NCI-H2171 treated with DMSO at 0.1 percent for 48 hours (cell line): Measurements from ENCODE around the gene DPH2.
A peak's percentile ranks its signal among the peaks of the same experiment; 100 is the strongest.

ENCODE experiments used
- DNase-seq: peaks from one replicate; lab custom pipeline; 2025; lab: John Stamatoyannopoulos, UW

The DPH2 gene

GRCh38 chr1:44000122-44000665 lies 30.4 kb downstream of the DPH2 start:
- DNase-seq, result no peak

GRCh38 chr1:44002165-44002564 lies 32.4 kb downstream of the DPH2 start:
- no peak for DNase-seq

DNA sequence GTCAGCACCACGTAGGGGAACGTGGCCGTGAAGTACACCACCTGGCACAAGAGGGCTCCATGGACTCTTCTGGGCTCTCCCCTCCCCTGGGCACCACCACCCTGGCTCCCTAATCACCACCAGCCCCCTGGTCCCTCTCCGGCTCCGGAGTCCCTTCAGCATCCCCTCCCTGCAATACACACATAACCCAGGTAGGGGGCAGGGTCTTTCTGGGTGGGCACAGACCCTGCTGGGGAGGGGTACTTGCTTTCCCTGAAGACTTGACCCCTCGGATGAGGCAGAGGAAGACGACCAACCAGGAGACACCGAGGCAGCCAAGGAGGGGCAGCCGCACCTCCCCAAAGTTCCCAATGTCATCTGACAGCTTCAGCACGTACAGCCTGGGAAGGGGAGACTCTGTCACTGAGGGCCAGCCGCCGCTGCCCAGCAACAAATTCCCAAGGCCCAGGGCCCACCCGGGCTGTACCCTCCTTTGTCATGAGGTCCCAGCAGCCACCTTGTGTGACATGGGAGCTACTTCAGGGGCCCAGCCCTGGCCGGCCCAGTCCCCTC lies 32.9 kb downstream of the DPH2 start:
- no peak for DNase-seq

GRCh38 chr1:44008259-44008658 lies 38.4 kb downstream of the DPH2 start:
- DNase-seq, result no peak

DNA sequence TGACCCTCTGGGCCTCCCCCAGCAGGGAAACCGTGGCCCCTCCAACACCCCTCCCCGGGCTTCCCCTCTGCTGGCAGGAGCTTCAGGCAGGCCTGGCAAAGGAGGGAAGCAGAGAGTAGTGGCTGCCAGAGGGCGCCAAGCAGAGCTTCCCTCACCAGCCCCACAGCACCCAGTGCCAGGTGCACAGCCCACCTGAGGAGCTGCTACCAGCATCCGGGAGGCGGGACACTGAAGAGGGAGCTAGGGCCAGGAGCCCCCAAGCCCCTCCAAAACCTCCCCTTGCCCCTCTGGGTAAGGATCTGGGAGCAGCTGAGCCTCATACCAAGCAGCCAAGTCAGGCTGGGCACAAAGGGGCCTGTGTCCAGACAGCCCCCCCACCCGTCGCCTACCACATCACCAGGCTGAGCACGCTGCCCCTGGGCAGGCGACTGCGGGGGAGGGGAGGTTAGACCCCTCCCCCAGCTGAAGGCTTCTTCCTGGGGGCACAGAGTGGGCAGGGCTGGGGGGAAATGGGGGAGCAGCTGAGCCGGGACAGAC lies 41.2 kb downstream of the DPH2 start:
- no peak for DNase-seq

DNA sequence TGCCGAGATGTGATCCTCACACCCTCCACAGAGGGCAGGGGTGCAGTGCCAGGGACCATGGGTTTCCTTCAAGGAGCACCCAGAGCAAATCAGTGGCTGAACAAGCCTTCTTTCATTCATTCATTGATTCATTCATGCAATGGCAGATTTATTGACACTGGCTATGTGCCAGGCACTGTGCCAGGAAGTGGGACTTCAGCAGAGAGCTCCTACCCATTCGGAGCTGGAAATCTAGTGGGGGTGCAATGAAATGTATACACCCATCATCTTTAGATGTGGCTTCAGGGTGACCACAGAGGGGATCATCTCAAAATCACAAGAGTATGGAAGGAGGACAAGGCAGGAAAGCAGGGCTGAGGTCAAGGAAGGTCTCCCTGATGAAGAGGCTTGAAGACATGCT lies 42.6 kb downstream of the DPH2 start:
- no peak for DNase-seq

DNA sequence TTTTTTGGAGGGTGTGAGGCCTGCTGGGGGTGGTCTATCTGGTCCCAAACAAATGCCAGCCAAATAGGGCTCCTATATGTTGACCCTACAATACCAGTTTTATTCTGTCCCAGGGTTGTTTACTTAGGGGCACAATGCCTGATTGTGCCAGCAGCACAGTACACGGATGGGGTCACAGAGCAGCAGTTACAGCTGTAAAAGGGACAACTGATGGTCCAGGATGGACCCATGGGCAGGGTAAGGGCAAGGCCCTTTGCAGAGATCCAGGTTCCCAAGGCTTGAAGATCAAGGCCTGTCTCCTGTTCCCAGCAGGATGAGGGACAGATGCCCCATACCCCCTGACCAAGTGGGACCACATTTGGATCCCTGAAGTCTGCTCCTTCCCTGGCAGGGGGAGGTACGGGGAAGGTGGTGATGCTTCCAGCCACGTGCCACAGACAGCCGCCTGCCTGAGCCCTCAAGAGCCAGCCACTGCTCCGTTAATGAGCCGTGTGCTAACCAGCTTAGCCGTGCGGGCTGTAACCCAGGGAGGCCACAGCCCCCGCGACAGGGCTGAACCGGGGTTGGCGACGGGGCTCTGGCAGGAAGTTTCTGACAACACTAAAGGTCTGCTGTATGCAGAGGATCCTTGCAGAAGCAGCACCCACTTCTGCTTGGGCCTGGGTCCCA lies 43.3 kb downstream of the DPH2 start:
- DNase-seq, result peak; percentile 6

GRCh38 chr1:44013949-44014348 lies 44.1 kb downstream of the DPH2 start:
- DNase-seq, result peak; percentile 7

DNA sequence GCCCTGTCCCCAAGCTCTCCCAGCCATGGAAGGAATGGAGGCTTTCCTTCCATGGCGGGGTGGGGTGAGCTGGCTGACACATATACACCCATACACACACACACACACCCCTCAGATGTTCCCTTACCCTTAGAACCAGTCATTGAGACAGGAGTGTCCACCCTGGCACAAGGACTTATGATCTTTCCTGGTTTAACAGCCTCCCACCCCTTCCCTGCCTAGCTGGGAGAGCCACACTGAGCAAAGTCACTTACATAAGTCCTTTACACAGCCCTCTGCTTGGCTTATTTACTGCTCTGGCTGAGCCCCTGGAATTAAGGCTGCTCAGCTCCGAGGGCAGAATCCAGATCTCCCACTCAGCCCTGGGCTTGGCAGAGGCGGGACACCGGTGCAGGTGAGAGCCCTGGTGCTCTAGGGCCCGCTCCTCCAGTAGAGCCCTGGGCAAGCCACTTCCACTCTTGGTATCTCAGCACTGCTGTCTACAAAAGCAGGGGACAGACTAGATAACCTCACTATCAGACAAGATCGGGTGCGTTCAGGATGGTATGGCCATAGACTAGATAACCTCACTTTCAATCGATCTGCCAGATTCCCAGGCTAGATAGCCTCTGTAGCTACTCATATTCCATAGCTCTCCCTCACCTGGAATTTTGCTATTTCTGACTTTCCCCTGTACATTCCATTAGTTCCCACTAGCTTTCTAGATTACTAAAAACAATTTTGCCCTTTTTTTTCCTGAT lies 44.7 kb downstream of the DPH2 start:
- DNase-seq, result no peak

DNA sequence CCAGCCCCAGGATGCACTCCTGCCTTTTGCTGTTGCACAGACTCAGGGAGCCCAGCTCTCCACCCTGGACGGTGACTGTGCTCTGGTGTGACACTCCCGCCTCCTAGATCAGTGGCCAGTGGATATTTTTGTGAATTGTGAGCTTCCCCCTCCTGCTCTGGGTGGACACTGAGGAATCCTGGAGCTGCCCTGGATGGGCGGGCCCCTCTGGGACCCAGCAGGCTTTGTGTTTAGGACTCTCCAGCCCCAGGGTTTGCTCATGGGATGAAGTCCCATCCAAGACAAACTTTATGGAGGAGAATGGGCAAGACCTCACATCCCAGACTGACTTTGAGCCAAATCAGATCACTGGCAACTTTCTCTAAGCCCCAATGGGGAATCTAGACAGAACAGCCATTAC lies 45.4 kb downstream of the DPH2 start:
- DNase-seq, result no peak

DNA sequence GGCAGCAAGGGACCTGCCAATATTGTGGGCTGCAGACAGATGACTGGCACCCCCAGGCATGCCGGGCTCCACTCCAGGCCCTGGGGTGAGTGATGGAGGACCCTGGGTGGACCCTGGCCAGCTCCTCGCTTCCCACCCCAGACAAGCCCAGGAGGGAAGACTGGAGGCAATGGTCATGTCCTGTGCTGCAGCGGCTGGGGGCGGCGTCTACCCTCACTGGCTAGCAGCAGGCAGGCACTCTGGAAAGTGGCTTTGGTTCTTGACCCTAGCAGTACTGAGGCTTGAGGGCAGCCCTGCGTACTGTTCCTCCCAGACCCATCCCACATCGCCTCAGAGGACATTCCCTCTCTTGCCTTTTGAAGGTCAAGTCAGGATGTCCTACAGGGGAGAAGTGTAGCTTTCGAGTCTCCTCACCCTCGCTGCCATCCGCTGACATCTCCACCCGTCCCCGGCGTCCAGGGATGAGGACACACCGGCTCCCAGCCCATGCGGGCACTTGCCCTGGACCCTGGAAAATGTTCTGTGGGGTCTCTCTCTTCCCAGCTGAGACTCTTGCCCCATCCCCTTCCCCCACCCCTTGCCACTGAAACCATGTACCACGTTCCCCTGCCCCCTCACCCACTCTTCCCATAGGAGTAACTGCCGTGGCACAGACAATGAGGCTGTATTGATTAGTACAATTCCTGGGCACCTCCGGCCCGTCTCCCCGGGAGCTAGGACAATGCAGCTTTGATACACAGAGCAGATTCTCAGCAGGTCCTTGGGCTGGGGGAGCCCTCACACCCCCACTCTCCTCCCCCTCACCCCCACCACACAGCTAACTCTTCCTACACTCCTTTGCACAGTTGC lies 46.5 kb downstream of the DPH2 start:
- DNase-seq, result no peak

DNA sequence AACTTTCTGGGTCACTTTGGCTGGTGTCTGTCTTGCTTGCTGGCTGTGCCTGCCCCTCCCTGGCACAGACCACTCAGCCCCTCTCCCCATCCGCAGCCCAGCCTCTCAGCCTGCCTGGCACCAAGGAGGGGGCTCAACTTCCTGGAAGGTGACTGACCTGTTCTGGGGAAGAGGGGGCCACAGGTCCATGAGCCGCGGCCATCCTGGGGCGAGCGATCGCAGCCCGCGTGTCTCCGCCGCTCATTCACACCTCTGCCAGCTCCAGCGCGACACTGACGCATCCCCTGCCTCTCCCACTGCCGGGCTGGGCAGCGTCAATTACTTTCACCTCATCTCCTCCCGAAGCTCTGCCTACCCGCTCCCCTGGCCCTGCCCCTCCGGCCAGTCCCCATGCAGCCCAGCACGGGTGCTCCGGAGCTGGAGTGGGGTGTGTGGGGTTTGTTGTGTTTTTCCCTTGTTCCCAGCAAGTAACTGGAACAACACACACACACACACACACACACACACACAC lies 47.1 kb downstream of the DPH2 start:
- no peak for DNase-seq

DNA sequence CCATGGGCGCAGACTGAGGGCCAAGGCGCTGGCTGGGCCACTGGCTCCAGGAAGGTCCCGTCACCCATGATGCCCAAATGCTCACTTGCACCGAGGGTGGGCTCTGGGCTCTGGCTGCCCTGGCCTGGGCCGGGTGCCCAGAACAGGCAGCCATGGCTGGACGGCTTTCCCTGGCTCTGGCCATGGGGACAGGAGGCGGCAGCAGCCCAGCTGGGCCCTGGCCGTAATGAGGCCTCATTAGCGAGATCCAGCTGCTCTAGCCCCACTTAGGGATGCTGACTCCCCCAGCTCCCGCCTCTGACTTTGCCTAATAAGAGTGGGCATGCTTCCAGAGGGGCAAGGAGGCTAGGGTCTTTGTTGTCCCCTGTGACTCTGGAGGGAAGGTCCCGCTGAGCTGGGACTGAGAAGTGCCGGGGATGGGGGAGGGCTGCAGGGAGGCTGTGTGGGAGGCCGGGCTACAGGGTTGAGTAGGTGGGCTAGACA lies 49.7 kb downstream of the DPH2 start:
- DNase-seq, result no peak

DNA sequence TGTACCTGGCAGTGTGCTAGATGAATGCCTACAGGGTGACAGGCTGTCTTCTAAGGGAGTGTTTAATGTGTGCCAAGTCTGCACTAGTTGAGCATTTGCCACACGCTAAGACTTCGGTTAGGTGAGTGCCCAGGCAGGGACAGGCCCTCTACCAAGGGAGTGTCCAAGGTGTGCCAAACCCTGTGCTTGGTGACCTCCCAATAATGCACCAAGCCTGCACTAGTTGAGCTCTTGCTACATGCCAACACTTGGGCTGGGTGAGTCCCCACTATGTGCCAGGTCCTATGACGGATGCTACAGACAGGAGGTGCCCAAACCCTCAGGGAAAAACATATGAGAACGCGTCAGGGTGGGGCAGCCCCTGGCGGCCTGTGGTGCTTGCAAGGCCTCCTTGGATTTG lies 50.7 kb downstream of the DPH2 start:
- DNase-seq, result no peak

DNA sequence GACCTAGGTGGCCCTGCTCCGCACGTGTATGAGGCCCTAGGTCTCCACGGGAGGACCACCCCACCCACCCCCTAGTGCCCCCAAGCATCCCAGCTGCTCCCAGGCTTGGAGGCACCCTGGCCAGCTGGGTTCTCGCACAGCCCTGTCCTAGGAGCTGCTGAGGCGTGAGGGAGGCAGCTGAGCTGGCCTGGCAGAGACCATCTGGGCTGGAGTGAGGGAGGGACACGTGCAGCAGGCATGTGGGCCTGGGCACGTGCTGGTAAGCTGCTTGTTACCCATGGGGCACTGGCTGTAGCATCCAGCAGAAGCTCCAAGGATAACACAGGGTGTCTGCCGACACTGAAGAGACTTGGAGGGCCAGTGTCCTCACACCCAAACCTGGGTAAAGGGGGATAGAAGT lies 51.3 kb downstream of the DPH2 start:
- peak; percentile 3 for DNase-seq

DNA sequence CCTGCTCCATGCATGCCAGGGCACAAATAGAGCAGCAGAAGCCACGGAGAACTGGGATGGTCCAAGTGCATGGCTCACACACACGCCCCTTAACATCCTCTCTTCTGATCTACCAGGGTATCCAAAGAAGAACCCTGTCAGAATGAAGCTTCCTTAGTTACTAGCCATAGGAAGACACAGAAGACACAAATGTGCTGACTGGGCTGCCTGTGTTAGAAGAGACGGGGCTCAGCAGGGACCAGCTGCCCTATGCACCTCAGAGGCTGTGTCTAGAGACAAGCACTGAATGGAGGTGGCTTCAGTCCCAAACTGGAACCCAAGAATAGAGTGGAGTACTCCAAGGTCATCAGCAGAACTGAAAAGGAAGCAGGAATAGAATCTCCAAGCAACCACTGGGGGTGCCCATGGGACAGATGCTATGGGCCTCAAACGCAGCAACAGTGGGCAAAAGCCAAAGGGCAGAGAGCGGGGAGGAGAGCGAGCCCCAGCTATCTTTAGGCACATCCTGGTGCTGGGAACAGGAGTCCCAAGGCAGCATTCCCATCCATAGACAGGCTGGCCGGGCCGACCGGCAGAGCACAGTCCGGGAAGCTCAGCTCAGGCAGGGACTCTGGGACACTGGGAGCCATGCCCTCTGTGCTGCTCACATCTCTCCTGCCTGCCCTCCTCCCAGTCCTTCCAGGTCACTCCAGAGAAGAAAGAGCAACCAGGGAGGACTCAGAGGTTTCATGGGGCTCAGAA lies 51.9 kb downstream of the DPH2 start:
- DNase-seq, result no peak
